Measurements from ENCODE around the gene HSD3B7.
A peak's percentile ranks its signal among the peaks of the same experiment; 100 is the strongest.
"Not testable (repeated sequence)": the region's sequence is repeated elsewhere in the genome, so short reads cannot be mapped to it uniquely, and the experiment has no call there.

HSD3B7 gene

DNA sequence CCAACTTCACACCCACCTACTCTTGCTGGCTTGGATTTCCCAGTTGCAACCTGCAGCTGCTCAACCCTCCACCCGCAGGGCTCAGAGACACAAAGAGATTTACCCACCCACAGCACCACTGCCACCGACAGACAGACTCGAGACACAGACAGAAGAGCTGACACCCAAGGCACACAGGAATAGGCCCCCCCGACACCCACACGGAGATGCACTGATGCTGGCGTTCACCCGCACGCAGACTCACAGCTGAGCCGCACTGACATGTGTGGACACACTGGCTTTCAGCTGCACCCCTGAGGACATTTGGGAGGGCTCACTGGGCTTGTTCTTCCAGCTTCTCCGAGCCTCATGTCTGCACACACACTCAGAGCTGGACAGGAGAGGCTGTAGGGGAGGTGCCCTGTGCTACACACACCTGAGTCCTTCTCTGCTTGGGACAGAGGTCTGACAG lies 17.3 kb downstream of the HSD3B7 start:
- DNase-seq = no peak

DNA sequence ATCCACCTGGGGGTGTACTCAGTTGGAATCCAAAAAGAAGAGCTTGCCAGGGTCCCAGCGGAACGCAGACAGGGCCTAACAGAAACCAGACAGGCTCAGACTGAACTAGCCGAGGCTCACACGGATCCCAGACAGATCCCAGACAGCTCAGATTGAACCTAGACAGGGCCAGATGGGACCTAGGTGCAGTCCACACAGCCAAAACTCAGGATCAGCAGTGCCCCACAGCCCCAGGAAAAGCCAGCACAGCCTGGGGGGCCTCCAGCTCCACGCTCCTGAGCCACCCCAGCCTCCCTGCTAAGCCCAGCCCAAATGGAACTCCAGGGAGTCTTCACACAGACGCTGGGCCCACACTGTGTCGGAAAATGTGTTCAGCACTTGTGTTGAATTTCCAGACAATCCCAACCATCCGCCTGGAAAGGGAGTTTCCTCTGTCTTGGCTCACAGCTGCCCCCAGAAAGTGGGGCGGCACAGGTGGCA lies 17.9 kb downstream of the HSD3B7 start:
- no peak for DNase-seq

DNA sequence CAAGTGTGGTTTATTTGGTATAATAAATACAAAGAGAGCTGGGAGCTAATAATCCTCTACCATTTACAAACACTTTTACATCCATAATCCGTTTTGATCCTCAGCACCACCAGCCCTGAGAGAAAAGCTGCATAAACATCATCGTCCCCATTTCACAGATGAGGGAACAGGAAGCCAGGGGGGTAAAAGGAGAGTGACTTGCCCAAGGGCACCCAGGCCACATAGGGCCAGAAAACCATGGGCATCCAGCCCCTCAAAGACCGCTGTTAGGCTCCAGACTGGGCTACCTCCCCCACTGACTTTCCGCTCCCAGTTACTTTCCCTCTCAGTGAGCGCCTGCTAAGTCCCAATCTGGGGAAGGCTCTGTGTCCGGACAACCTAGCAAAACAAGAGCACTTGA lies 18.7 kb downstream of the HSD3B7 start:
- DNase-seq = no peak

DNA sequence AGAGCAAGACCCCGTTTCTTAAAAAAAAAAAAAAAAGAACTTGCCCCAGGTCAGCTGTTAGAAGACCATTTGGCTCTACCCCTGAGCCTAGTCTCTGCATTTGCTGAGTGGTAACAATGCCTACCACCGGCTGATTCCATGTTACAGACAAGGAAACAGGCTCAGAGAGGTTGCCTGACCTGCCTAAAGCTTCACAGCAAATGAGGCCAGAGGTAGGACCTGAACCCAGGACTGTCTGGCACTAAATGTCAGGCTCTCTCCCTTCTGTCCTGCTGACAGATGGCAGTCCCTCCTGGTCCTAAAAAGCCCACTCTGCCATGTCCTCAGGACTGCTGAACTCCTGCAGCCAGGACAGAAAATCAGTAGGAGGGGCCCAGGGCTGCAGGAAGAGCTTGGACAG lies 19.7 kb downstream of the HSD3B7 start:
- DNase-seq = no peak

DNA sequence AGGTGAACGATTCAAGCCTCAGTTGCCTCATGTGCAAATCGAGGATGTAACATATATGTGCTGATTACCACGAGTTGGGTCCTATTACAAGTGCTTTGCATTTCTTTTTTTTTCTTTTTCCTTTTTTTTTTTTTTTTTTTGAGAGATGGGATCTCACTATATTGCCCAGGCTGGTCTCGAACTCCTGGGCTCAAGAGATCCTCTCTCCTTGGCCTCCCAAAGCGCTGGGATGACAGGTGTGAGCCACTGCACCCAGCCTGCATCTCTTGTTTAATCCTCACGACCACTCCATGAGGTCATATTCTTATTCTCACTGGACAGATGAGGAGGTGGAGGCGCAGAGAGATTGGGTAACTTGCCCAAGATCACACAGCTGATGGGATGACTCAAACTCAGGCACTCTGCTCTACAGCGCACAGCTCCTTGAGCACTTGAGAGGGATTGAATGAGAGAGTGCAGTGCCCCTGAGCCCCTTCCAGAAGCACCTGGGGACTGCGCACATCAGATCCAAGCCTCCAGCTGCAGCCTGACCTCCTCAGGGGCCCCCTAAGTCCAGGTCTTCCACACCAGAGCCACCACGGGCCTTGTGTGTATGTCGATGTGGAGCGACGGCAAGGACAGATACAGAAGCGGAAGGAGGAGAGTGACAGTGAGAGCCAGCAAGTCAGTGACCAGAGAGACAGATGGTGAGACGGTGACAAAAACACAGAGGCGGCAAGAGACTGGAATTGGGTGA lies 20.5 kb downstream of the HSD3B7 start:
- DNase-seq = no peak

DNA sequence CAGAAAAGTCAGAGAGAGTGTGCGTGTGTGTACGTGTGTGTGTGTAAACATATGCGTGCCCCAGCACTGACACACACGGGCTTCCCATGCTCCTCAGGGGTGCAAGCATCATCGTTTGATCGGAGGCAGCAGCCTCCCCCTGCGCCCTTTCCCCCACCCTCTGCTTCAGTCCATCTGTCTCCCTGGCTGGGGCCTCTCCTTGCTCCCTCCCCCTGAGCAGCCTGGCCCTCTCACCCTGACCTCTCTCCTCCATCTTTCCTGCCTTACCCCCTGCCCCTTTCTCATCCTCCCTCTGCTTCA lies 21.0 kb downstream of the HSD3B7 start:
- DNase-seq = no peak

DNA sequence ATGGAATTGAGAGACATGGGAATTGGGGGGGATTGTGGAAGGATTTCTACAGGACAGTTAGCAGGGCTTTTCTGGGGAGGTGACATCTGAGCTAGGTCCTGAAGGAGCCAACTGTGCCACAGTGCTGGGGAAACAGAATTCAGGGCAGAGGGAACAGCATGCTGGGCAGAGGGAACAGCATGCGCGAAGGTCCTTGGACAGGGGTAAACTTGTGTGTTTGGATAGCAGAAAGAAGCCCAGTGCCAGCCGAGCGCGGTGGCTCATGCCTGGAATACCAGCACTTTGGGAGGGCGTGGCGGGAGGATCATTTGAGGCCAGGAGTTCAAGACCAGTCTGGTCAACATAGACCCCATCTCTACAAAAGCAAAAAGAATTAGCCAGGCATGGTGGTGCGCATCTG lies 21.6 kb downstream of the HSD3B7 start:
- no peak for DNase-seq

DNA sequence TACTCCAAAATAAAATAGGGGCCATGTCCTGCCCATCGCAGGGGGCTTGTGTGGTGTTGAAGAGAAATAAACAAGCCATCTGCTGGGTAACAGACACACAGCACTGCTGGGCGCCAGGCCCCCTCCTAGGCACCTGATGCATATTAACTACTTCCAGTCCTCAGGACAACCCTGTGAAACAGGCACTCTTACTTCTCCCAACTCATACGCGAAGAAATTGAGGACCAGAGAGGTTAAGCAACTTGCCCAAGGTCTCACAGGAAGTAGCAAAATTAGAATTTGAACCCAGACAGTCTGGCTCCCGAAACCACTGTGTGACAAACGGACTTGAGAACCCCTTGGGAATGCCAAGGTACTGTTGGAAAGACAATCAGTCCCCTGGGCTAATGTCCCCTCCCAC lies 22.7 kb downstream of the HSD3B7 start:
- no peak for DNase-seq

DNA sequence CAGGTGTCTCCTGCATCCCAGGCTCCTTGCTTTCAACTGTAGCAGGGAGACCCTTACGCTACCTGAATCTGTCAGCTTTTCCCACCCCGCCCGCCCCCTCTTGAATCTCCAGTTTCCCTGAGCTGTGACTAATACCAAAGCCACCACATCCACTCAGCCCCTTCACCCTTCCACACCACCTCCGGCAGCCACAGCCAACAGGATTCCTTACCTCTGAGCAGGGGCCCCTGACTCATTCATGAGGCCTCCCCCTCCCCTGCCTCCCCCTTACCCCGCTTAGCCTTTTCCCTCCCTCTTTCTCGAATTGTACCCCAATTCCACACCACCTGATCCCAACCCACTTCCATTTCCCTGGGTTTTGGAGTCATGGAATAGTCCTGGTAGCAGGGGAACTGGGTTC lies 23.1 kb downstream of the HSD3B7 start:
- no peak for DNase-seq

DNA sequence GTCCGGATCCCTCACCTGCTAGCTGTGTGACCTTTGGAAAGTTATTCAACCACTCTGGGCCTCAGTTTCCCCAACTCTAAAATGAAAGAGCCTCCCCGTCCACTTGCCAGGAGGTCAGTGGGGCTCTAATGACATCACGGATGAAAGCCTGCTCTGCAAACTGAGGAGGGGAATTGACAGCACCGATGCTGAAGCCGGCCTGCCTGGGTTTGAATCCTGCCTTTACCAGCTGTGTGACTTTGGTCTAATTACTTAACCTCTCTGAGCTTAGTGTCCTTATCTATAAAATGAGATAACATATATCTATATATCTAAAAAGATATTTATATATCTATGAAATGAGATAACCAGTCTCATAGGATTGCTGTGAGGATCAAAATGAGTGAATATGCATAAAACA lies 23.5 kb downstream of the HSD3B7 start:
- DNase-seq = no peak

DNA sequence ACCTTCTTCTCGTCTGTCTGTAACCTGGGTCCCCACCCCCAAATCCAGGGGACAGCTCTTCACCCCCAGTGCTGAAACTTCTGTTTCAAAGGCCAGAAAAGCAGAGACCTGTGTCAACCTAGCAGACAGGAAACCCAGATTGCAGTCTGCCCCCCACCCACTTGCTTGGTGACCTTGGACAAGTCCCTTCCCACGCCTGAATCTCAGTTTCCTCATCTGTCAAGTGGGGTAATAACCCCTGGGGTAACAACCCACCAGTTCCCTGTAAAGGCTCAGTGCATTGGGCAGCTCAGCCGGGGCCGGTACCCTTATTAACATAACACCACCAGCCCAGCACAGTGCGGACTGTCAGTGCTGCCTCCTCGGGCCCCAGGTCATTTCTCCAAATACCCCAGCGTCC lies 24.1 kb downstream of the HSD3B7 start:
- DNase-seq = no peak

DNA sequence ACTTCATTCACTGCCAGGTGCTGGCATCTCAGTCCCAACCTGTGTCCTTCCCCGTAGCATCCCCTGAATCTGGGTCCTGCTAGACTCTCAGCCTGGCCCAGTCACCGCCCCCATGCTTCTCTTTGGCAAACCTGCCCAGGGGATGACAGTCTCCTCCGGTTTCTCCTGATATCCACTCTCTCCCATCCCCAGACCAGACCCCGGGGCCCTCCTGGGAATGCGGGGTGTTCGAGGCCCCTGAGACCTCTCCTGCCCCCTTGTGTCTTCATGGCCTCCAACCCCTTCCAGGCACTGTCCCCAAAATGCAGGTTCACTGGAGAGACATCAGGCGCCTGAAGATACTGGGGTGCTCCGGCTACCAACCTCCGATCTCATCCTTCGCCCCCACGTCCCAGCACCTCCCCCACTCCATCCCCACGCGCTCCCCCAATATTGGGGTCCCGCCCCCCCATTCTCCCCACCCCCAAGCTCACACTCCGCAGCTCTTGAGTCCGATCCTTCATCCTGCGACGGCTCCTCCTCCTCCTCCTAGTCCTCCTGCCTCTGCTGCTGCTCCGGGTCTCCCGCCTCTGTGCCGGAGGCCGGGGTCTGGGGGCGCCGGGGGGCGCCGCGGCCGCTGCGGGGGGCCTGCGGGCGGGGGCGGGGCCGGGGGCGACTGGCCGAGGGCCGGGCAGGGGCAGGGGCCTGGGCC lies 25.0 kb downstream of the HSD3B7 start:
- no peak for DNase-seq

DNA sequence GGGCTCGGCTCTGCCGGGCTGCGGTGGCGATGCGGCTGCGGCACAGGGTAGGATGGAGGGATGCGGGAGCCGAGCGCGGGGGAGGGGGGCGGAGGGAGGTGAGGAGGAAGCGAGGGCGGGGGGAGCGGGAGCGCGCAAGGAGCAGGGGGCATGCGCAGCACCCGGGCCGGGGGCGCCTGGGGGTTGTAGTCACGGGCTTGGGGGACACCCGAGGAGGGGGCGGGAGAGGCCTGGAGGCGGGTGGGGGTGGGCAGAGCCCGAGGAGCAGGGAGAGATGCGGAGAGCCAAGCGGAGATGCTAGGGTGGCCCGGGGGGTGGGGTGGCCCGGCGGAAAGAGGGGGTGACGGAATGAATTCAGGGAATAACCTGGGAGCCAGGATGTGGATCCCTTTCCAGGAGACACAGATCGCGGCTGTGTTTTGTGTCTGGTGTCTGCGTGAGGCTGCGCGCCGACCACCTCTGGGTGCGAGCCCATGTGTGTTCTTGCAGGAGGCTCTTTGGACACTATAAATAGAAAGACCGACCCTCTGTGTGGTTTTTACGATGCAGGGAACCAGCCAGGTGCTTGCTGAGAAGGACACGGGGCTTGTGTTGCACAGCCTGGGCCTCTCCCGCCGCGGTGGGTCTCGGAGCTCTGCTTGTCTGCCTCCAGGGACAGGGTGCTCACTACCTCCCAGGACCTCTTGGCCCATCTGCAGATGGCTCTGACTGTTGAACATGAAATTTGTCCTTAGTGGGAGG lies 25.7 kb downstream of the HSD3B7 start, which contains the start of gene STX1B:
Gene STX1B (minus strand): TSS at position 54 of the 741 bp plus-strand sequence. CDS start 242 bp downstream, outside the sequence.
- peak; percentile 46 to 52 for DNase-seq

DNA sequence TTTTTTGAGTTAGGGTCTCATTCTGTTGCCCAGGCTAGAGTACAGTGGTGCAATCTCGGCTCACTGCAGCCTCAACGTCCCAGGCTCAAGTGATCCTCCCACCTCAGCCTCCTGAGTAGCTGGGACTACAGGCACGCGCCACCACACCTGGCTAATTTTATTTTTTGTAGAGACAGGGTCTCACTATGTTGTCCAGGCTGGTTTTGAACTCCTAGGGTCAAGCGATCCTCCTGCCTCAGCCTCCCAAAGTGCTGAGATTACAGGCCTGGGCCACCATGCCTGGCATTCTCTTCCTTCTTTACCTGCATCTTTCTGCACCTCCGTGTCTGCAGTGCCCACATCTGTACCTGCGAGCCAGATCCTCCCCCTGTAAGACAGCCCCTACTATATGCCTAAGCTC lies 26.8 kb downstream of the HSD3B7 start:
- not testable (repeated sequence) for DNase-seq

DNA sequence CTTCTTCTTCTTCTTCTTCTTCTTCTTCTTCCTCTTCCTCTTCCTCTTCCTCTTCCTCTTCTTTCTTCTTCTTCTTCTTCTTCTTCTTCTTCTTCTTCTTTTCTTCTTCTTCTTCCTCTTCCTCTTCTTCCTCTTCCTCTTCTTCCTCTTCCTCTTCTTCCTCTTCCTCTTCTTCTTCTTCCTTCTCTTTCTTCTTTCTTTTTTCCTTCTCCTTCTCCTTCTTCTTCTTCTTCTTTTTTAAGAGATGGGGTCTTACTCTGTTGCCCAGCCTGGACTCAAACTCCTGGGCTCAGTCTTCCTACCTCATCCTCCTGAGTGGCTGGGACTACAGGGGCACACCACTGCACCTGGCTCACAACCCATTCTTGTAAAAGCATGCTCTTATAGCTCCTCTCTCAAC lies 28.3 kb downstream of the HSD3B7 start:
- not testable (repeated sequence) for DNase-seq

DNA sequence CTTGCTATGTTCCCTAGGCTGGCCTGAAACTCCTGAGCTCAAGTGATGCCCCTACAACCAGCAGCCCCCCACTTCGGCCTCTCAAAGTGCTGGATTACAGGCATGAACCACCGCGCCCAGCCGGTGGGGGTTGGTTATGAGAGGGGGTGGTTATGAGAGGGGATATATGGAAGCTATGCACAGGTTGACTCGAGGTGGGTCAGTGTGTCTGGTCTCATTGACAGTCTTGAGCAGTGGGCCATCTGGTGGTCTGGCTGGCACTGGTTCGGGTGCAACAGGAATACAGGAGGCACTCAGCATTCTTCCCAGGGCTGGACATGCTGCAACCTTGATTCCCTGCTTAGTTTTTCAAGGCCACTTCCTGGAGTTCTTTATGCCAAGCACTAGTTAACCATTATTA lies 31.0 kb downstream of the HSD3B7 start:
- no peak for DNase-seq

DNA sequence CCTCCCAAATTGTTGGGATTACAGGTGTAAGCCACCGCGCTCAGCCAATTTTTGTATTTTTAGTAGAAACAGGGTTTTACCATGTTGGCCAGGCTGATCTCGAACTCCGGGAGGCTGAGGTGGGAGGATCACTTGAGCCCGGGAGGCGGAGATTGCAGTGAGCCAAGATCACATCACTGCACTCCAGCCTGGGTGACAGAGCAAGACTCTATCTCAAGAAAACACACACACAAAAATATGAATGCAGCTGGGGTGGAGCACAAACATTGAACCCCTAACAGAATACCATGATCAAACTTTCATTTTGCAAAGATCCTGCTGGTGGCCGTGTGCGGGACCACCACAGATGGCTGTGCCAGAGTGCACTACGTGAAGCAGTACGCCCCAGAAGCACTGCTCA lies 32.7 kb downstream of the HSD3B7 start:
- not testable (repeated sequence) for DNase-seq

DNA sequence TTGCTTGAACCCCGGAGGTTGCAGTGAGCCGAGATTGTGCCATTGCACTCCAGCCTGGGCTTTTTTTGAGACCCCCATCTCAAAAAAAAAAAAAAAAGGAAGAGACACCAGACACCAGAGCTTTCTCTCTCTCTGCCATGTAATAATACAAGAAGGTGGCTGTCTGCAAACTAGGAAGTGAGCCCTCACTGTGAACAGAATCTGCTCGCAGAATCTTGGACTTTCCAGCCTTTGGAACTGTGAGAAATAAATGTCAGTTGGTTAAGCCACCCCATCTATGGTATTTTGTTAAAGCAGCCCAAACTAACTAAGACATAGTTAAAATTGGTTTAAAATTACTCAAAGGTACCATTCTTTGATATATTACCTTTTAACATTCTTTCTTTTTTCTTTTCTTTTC lies 35.5 kb downstream of the HSD3B7 start:
- no peak for DNase-seq

DNA sequence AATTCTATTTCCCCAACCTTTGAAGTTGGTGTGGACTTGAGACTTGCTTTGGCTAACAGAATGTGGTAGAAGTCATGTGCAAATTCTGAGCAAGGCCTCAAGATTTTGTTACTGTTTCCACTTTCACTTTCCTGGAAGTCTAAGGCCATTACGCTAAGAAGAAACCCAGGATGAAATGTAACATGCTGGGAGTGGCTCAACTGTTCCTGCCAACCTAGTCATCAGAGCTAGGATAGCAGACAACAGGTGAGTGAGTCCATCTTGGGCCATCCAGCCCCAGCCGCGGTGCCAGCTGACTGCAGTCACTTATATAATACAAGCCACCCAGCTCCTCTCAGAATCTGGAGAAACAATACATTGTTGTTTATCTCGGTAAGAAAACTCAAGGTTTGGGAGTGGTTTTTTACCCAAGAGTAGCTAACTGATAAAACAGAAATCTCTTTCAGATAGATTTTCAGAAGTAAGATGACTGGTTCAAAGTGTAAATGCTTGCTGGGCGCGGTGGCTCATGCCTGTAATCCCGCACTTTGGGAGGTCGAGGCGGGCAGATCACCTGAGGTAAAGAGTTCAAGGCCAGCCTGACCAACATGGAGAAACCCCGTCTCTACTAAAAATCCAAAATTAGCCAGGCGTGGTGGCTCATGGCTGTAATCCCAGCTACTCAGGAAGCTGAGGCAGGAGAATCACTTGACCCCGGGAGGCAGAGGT lies 37.7 kb downstream of the HSD3B7 start:
- no peak for DNase-seq

DNA sequence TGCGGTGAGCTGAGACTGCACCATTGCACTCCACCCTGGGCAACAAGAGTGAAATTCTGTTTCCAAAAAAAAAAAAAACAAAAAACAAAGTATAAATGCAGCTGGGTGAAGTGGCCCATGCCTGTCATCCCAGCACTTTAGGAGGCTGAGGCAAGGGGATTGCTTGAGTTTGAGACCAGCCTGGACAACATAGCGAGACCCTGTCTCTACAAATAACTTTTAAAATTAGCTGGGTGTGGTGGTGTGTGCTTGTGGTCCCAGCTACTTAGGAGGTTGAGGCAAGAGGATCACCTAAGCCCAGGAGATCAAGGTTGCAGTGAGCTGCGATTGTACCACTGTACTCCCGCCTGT lies 38.2 kb downstream of the HSD3B7 start:
- no peak for DNase-seq

DNA sequence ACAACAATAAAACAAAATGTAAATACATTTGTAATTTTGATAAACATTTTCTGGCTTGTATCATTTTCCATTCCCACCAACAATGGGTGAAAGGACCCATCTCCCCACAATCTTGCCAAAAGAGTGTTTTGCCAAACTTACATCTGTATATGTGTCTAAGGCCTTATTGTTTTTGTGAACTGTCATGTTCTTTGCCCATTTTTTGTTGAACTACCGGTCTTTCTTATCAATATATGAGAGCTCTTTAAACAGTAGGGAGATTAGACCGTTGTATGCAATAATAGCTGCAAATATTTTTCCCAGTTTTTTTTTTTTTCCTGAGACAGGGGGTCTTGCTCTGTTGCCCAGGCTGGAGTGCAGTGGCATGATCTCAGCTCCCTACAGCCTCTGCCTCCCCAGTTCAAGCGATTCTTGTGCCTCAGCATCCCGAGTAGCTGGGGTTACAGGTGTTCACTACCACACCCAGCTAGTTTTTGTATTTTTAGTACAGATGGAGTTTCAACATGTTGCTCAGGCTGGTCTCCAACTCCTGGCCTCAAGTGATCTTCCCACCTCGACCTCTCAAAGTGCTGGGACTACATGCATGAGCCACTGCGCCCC lies 38.7 kb downstream of the HSD3B7 start:
- no peak for DNase-seq

DNA sequence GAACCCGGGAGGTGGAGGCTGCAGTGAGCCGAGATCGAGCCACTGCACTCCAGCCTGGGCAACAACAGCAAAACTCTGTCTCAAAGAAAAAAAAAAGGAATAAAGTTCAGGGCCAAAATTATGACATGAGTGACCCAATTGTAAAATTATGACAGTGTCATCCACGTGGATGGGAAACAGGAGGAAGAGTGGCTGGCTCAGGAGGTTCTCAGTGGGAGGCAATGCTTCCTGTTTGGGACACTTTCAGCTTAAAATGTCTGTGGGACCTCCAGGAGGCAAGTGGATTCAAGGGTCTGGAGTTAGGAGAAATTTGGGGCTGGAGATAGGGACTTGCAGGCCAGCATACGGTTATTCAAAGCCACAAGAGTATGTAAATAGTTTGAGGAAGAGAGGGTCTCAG lies 40.3 kb downstream of the HSD3B7 start:
- DNase-seq = no peak

DNA sequence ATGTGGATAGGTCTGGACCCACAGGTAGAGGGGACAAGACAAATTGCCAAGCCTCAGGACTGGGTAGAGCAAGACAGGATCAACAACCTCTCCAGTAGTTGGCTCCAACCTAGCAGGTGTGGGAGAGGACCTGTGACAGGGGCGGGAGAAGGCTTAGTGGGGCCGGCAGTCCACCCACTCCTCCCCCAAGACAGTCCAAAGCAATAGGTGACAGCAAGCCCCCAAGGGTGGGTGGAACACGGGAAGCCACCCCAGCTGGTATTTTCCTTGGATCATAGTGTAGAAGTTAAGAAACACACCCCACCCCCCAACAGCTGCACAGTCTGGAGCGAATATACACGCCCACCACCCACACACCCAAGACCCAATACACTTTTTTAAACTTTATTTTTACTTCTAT lies 44.3 kb downstream of the HSD3B7 start:
- no peak for DNase-seq

Data from activated CD4-positive, alpha-beta T cell treated with anti-CD3 and anti-CD28 coated beads, Interleukin-2, amount 50 U/mL, for 4 hours (primary cell).